Mucosa of stomach (tissue), 1 donor: Measurements from ENCODE around the gene GABBR2.

Experiments used
- H3K27me3 ChIP-seq: one replicate; pipeline ENCODE4 v1.7.0; 2013; ENCODE audit warnings: mild to moderate bottlenecking, low read length; ENCODE audit not compliant: control insufficient read depth, insufficient read depth
- H3K36me3 ChIP-seq: one replicate; pipeline ENCODE4 v1.7.0; 2013; ENCODE audit warnings: low read length; ENCODE audit not compliant: control insufficient read depth, insufficient read depth
- H3K4me1 ChIP-seq: one replicate; pipeline ENCODE4 v1.7.0; 2013; ENCODE audit warnings: mild to moderate bottlenecking, low read length; ENCODE audit not compliant: control insufficient read depth, insufficient read depth
- H3K4me3 ChIP-seq: one replicate; pipeline ENCODE4 v1.7.0; 2013; ENCODE audit warnings: low read length
- H3K9ac ChIP-seq: one replicate; pipeline ENCODE4 v1.7.0; 2013; ENCODE audit warnings: mild to moderate bottlenecking, low read length, moderate library complexity
- H3K9me3 ChIP-seq: one replicate; pipeline ENCODE4 v1.7.0; 2013; ENCODE audit warnings: mild to moderate bottlenecking, low read length, moderate library complexity; ENCODE audit not compliant: control insufficient read depth
- donor health status: Pancreatic carcinoma.

GABBR2 gene

GRCh38 chr9:98263482-98264357 is 445.0 kb downstream of the GABBR2 start:
- Histone ChIP-seq H3K4me1 (no peaks in the 10 kb centered on the region), H3K9me3 (no peaks in the 10 kb centered on the region), H3K27me3 (no peaks in the 10 kb centered on the region), H3K4me3 (no peak overlapping the region), H3K36me3 (no peaks in the 10 kb centered on the region), H3K9ac (no peak overlapping the region)

- H3K4me3 ChIP-seq, result no peak overlapping the region
- H3K4me1 ChIP-seq, result no peaks in the 10 kb centered on the region
- no peaks in the 10 kb centered on the region for H3K27me3 ChIP-seq
- no peaks in the 10 kb centered on the region for H3K9me3 ChIP-seq
- H3K36me3 ChIP-seq, result no peaks in the 10 kb centered on the region
- H3K9ac ChIP-seq, result no peak overlapping the region
Observed at GRCh38 chr9:98263080-98263479, 445.7 kb downstream of the GABBR2 start.

- Histone ChIP-seq H3K36me3 (no peaks in the 10 kb centered on the region), H3K9ac (no peak overlapping the region), H3K9me3 (no peaks in the 10 kb centered on the region), H3K4me1 (no peaks in the 10 kb centered on the region), H3K4me3 (no peak overlapping the region), H3K27me3 (no peaks in the 10 kb centered on the region)
Observed at GRCh38 chr9:98262056-98262455, 446.7 kb downstream of the GABBR2 start.

- Histone ChIP-seq H3K9ac (no peak overlapping the region), H3K9me3 (no peaks in the 10 kb centered on the region), H3K4me3 (no peak overlapping the region), H3K27me3 (no peaks in the 10 kb centered on the region), H3K4me1 (peaks cover 6% of the 10 kb centered on the region), H3K36me3 (no peaks in the 10 kb centered on the region)
Observed at GRCh38 chr9:98260635-98261034, 448.1 kb downstream of the GABBR2 start.

- Histone ChIP-seq H3K9me3 (no peaks in the 10 kb centered on the region), H3K4me1 (peaks cover 8% of the 10 kb centered on the region), H3K9ac (no peak overlapping the region), H3K4me3 (no peak overlapping the region), H3K27me3 (no peaks in the 10 kb centered on the region), H3K36me3 (no peaks in the 10 kb centered on the region)
Observed at GRCh38 chr9:98259791-98260190, 448.9 kb downstream of the GABBR2 start.

GRCh38 chr9:98256756-98257155 is 452.0 kb downstream of the GABBR2 start:
- Histone ChIP-seq H3K9ac (peak overlapping the region; percentile 87), H3K9me3 (no peaks in the 10 kb centered on the region), H3K27me3 (no peaks in the 10 kb centered on the region), H3K4me1 (peaks cover 22% of the 10 kb centered on the region), H3K4me3 (peak overlapping the region; percentile 67), H3K36me3 (no peaks in the 10 kb centered on the region)

GRCh38 chr9:98255578-98256296 is 453.0 kb downstream of the GABBR2 start, which contains the start of gene TBC1D2:
TBC1D2 (minus strand) TSS chr9:98255649; CDS start chr9:98255541, 108 bp downstream.
- Histone ChIP-seq H3K9me3 (no peaks in the 10 kb centered on the region), H3K4me1 (peaks cover 22% of the 10 kb centered on the region), H3K27me3 (no peaks in the 10 kb centered on the region), H3K9ac (peak within 1 kb of the TSS; percentile 87), H3K36me3 (no peaks in the 10 kb centered on the region), H3K4me3 (peak within 1 kb of the TSS; percentile 67)

GRCh38 chr9:98255061-98255577 is 453.6 kb downstream of the GABBR2 start:
- peak overlapping the region; percentile 87 for H3K9ac ChIP-seq
- H3K27me3 ChIP-seq, result no peaks in the 10 kb centered on the region
- H3K4me1 ChIP-seq, result peaks cover 22% of the 10 kb centered on the region
- no peaks in the 10 kb centered on the region for H3K36me3 ChIP-seq
- no peaks in the 10 kb centered on the region for H3K9me3 ChIP-seq
- H3K4me3 ChIP-seq, result peak overlapping the region; percentile 67

GRCh38 chr9:98254228-98255060 is 454.3 kb downstream of the GABBR2 start:
- H3K9me3 ChIP-seq, result no peaks in the 10 kb centered on the region
- H3K9ac ChIP-seq, result peak overlapping the region; percentile 87
- H3K36me3 ChIP-seq, result no peaks in the 10 kb centered on the region
- H3K27me3 ChIP-seq, result no peaks in the 10 kb centered on the region
- H3K4me3 ChIP-seq, result peak overlapping the region; percentile 67
- H3K4me1 ChIP-seq, result peaks cover 22% of the 10 kb centered on the region

- H3K4me1 ChIP-seq, result peaks cover 22% of the 10 kb centered on the region
- H3K36me3 ChIP-seq, result no peaks in the 10 kb centered on the region
- no peaks in the 10 kb centered on the region for H3K27me3 ChIP-seq
- H3K9ac ChIP-seq, result no peak overlapping the region
- H3K4me3 ChIP-seq, result no peak overlapping the region
- no peaks in the 10 kb centered on the region for H3K9me3 ChIP-seq
Observed at GRCh38 chr9:98253565-98253964, 455.2 kb downstream of the GABBR2 start.

GRCh38 chr9:98251551-98251950 is 457.2 kb downstream of the GABBR2 start:
- no peaks in the 10 kb centered on the region for H3K9me3 ChIP-seq
- H3K27me3 ChIP-seq, result no peaks in the 10 kb centered on the region
- H3K9ac ChIP-seq, result no peak overlapping the region
- H3K4me3 ChIP-seq, result no peak overlapping the region
- peaks cover 21% of the 10 kb centered on the region for H3K4me1 ChIP-seq
- no peaks in the 10 kb centered on the region for H3K36me3 ChIP-seq
